Measurements from ENCODE around the gene MEGF11.

The MEGF11 gene

DNA sequence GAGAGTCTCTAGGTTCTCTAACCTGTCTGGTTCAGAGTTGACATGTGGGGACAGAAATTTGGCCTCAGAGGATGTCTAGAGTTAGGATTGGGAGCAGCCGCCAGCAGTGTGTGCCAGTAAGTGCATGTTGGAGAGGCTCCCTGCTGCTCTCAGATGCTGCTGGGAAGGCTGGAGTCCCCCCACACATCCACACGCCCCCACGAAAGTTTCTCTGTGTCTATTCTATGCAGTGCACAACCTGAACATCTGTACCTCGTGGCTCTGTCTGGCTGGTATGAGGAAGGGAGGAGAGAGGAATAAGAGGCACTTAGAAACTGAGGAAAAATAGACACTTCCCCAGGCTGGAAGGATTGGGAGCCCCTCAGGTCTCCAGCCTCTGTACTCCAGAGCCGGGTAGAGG, 252.5 kb downstream of the MEGF11 start:
- TF ChIP-seq, protein P1, sequence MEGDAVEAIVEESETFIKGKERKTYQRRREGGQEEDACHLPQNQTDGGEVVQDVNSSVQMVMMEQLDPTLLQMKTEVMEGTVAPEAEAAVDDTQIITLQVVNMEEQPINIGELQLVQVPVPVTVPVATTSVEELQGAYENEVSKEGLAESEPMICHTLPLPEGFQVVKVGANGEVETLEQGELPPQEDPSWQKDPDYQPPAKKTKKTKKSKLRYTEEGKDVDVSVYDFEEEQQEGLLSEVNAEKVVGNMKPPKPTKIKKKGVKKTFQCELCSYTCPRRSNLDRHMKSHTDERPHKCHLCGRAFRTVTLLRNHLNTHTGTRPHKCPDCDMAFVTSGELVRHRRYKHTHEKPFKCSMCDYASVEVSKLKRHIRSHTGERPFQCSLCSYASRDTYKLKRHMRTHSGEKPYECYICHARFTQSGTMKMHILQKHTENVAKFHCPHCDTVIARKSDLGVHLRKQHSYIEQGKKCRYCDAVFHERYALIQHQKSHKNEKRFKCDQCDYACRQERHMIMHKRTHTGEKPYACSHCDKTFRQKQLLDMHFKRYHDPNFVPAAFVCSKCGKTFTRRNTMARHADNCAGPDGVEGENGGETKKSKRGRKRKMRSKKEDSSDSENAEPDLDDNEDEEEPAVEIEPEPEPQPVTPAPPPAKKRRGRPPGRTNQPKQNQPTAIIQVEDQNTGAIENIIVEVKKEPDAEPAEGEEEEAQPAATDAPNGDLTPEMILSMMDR (IDR thresholded peaks at IDR 0.05; ENCODE audit: insufficient read depth, missing control alignments), result no peak
- DNase-seq (ENCODE audit: insufficient read length, low spot score), result no peak
- no peak for FAIRE-seq

DNA sequence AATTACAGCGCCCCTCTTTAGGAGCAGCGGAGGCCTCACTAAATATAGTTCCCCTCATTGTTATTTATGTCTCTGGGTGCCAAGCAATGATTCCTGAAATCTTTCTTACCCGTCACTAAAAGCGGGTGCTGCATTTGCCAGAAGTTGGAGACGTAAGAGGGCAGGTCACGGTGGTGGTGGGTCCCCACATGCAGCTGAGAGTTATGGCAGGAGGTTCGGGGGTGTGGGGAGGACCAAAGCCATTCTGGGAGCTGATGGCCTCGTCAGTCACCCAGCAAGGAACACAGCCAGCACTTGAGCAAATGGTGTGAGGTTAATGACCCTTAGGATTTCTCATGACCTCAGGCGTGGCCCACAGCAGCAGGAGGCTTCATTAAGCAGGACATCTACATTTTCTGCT, 255.1 kb downstream of the MEGF11 start:
- DNase-seq (ENCODE audit: insufficient read length, low spot score), result no peak
- TF ChIP-seq, protein P1 (IDR thresholded peaks at IDR 0.05; ENCODE audit: insufficient read depth, missing control alignments), result no peak
- no peak for FAIRE-seq

DNA sequence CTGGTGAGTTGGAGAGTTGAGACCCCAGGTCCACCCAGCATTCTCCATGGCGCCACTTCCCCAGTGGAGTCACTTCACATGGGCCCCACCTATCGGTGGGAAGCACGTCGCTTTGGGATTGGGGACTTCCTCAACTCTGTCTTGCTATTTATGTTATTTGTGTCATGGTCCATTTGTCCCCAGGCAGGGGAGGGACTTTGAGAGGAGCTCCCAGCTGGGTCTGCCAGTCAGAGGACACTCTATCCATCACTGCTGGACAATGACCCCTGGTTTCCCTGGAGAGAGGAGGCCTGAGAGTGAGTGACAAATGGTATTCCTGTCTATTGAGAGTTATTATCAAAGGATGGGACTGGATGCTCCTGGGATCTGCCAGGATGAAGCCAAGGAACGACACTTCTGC, 256.6 kb downstream of the MEGF11 start:
- TF ChIP-seq, protein P1 (IDR thresholded peaks at IDR 0.05; ENCODE audit: insufficient read depth, missing control alignments), result no peak
- DNase-seq (ENCODE audit: insufficient read length, low spot score), result no peak
- FAIRE-seq, result no peak

DNA sequence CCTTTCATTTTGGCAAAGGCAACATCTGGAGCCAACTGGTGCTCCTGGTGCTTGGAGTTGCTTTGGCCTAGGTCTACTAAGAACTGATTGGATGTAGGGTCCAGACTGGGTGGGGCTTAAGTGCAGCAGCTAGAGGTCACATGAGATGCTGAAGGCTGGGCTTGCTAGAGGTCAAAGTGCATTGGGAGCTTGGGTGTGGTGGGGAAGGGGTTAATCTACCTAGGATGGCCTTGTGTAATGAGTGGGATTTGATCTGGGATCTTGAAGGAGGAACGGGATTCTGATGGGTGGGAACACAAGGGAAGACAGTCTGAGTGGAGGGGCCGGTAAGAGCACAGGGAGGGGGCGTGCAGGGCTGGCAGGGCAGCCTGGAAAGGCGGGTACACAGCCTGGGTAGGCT, 258.7 kb downstream of the MEGF11 start:
- FAIRE-seq (no peak), DNase-seq (ENCODE audit: insufficient read length, low spot score) (no peak)
- TF ChIP-seq, protein P1 (IDR thresholded peaks at IDR 0.05; ENCODE audit: insufficient read depth, missing control alignments), result no peak

DNA sequence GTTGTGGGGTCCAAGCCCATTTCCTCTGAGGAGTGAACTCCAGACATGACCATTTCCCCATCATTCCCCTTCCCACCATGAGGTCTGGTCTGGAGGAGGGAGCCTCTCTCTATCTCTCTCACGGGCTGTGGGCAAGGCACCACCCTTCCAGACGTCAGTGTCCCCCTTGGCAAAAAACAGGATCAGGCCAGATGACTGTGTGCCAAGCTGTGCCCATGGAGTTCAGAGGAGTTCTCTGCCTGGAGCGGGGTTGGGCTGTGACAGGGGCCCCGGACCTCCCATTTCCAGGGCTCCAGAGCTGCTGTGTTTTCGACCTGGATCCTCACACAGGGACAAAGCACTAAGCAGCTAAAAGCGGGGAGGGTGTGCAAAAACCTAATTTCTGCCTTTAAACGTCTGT, 259.8 kb downstream of the MEGF11 start:
- FAIRE-seq (no peak), DNase-seq (ENCODE audit: insufficient read length, low spot score) (no peak)
- TF ChIP-seq, protein P1 (IDR thresholded peaks at IDR 0.05; ENCODE audit: insufficient read depth, missing control alignments), result no peak

DNA sequence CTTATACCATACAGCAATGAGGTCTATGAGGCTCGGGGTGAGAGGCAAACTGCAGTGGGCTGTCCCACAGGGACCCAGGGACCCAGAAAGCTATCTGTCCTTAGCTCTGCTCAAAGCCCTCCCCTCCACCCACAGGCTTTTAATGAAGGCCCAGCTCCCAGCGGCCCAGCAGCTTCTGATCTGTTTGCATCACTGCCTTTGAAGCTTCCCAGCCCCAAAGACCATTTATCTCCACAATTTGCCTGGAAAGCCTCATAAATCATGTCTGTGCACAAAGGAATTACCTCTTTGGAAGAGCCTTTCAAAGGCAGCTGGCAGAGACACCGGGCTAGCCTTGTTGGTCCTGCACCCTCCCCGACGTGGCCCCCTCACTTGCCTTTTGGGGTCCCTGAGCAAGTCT, 260.3 kb downstream of the MEGF11 start:
- DNase-seq (ENCODE audit: insufficient read length, low spot score) (no peak), FAIRE-seq (no peak)
- TF ChIP-seq, protein P1 (IDR thresholded peaks at IDR 0.05; ENCODE audit: insufficient read depth, missing control alignments), result no peak

DNA sequence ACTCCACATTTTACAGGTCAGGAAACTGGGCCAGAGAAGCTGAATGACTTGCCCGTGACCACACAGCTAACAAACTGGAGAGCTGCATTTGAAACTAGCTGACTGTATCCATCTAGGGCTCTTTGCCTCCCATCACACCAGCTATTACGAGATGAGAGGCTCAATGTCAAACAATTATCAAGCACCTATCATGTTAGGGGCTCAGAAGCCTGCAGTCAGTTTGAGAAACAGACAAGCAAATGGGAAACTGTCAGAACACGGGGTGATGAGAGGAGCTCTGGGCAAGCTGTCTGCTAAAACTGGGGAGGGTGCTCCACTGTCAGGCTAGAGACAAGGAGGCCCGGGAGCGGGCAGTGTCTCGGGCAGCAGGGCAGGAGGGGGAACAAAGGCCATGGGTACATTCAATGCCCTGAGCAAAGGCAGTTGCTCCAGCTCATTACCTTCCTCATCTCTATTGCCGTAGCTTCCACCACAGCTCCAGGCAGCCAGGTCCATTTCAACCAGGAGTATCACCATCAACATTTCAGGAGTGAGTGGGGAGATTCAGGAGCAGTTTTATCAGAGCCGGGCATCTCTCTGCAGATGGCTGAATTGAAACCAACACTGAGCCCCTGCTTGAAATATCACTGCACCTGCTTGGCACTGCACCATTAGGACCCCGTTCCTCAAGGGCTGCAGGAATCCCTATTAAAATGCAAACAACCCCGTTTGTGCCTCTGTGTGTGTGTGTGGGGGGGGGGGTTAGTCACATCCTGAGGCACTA, 261.6 kb downstream of the MEGF11 start:
- DNase-seq (ENCODE audit: insufficient read length, low spot score), result no peak
- TF ChIP-seq, protein P1 (IDR thresholded peaks at IDR 0.05; ENCODE audit: insufficient read depth, missing control alignments), result no peak
- FAIRE-seq, result no peak

All from D721Med (cell line).